H9 (cell line): ENCODE data around the gene RGL1. TPM values are rescaled to one million over a fixed set of nuclear protein-coding genes. Genes with fewer than 3 reads are reported as not detected.

Source experiments
- DNase-seq: peaks from one replicate; pipeline ENCODE4 v3.0.0-alpha.2; 2017
- H2AFZ ChIP-seq: one replicate; pipeline ENCODE4 v1.6.1; 2013; ENCODE audit warnings: mild to moderate bottlenecking, low read length, control low read depth, moderate library complexity
- H2AK5ac ChIP-seq: 2 replicates; pipeline ENCODE4 v1.6.1; 2013; ENCODE audit warnings: low read length, control low read depth, mixed read lengths; ENCODE audit not compliant: insufficient read length
- H2BK120ac ChIP-seq: one replicate; pipeline ENCODE4 v1.6.1; 2013; ENCODE audit warnings: low read depth, mild to moderate bottlenecking, low read length, control low read depth, inconsistent platforms; ENCODE audit not compliant: poor library complexity, severe bottlenecking
- H2BK12ac ChIP-seq: 2 replicates; pipeline ENCODE4 v1.6.1; 2013; ENCODE audit warnings: low read length, control low read depth, mixed read lengths, low read depth; ENCODE audit not compliant: insufficient read length
- H2BK15ac ChIP-seq: 2 replicates; pipeline ENCODE4 v1.6.1; 2013; ENCODE audit warnings: low read depth, low read length, control low read depth
- H2BK20ac ChIP-seq: one replicate; pipeline ENCODE4 v1.6.1; 2013; ENCODE audit warnings: low read depth, mild to moderate bottlenecking, low read length, control low read depth, inconsistent platforms; ENCODE audit not compliant: poor library complexity, severe bottlenecking
- H2BK5ac ChIP-seq: 2 replicates; pipeline ENCODE4 v1.6.1; 2013; ENCODE audit warnings: low read length, control low read depth, mixed read lengths; ENCODE audit not compliant: insufficient read length
- H3K14ac ChIP-seq: 2 replicates; pipeline ENCODE4 v1.6.1; 2013; ENCODE audit warnings: low read length, control low read depth; ENCODE audit not compliant: insufficient read depth
- H3K18ac ChIP-seq: 2 replicates; pipeline ENCODE4 v1.6.1; 2013; ENCODE audit warnings: low read depth, mild to moderate bottlenecking, mixed read lengths, low read length, control low read depth; ENCODE audit not compliant: insufficient read length
- H3K23ac ChIP-seq: 2 replicates; pipeline ENCODE4 v1.6.1; 2013; ENCODE audit warnings: low read length, control low read depth, mixed read lengths, low read depth; ENCODE audit not compliant: insufficient read length
- H3K23me2 ChIP-seq: 2 replicates; pipeline ENCODE4 v1.6.1; 2013; ENCODE audit warnings: low read depth, mild to moderate bottlenecking, mixed read lengths, low read length, control low read depth; ENCODE audit not compliant: insufficient read length, poor library complexity, severe bottlenecking
- H3K27ac ChIP-seq: 2 replicates; pipeline ENCODE4 v1.5.1; 2013; ENCODE audit warnings: low read length, control low read depth, mixed read lengths, low read depth; ENCODE audit not compliant: insufficient read length
- H3K27me3 ChIP-seq: 2 replicates; pipeline ENCODE4 v1.6.1; 2013; ENCODE audit warnings: low read length, control low read depth, inconsistent platforms; ENCODE audit not compliant: insufficient read depth
- H3K4ac ChIP-seq: 2 replicates; pipeline ENCODE4 v1.6.1; 2013; ENCODE audit warnings: low read depth, mild to moderate bottlenecking, control low read depth, inconsistent platforms, low read length, moderate library complexity
- H3K4me1 ChIP-seq: 2 replicates; pipeline ENCODE4 v1.6.1; 2013; ENCODE audit warnings: low read length, control low read depth, inconsistent platforms; ENCODE audit not compliant: insufficient read depth
- H3K4me2 ChIP-seq: 2 replicates; pipeline ENCODE4 v1.6.1; 2013; ENCODE audit warnings: low read length, control low read depth, mixed read lengths; ENCODE audit not compliant: insufficient read length, insufficient read depth
- H3K56ac ChIP-seq: 2 replicates; pipeline ENCODE4 v1.6.1; 2013; ENCODE audit warnings: low read depth, mild to moderate bottlenecking, mixed read lengths, low read length, control low read depth; ENCODE audit not compliant: insufficient read length
- H3K79me1 ChIP-seq: 2 replicates; pipeline ENCODE4 v1.6.1; 2013; ENCODE audit warnings: low read depth, mild to moderate bottlenecking, moderate library complexity, low read length, control low read depth, inconsistent platforms; ENCODE audit not compliant: insufficient read depth, poor library complexity, severe bottlenecking
- H3K79me2 ChIP-seq: 2 replicates; pipeline ENCODE4 v1.6.1; 2013; ENCODE audit warnings: low read length, control low read depth, inconsistent platforms; ENCODE audit not compliant: insufficient read depth
- H3K9ac ChIP-seq: 2 replicates; pipeline ENCODE4 v1.6.1; 2013; ENCODE audit warnings: low read length, control low read depth, mixed read lengths; ENCODE audit not compliant: insufficient read length; ENCODE audit errors: extremely low read depth
- H3K9me3 ChIP-seq: one replicate; pipeline ENCODE4 v1.6.1; 2013; ENCODE audit warnings: low read depth, low read length, inconsistent platforms; ENCODE audit not compliant: control insufficient read depth
- H3T11ph ChIP-seq: one replicate; pipeline ENCODE4 v1.6.1; 2013; ENCODE audit warnings: mild to moderate bottlenecking, low read length, control low read depth, inconsistent platforms
- H4K20me1 ChIP-seq: one replicate; pipeline ENCODE4 v1.6.1; 2013; ENCODE audit not compliant: control insufficient read depth, insufficient read length, insufficient read depth
- H4K5ac ChIP-seq: 2 replicates; pipeline ENCODE4 v1.6.1; 2013; ENCODE audit warnings: low read depth, mild to moderate bottlenecking, mixed read lengths, low read length, control low read depth; ENCODE audit not compliant: insufficient read length
- H4K8ac ChIP-seq: replicated peaks from 2 replicates; pipeline ENCODE4 v1.6.1; 2013; ENCODE audit warnings: low read length, control low read depth, mixed read lengths, low read depth; ENCODE audit not compliant: insufficient read length
- H4K91ac ChIP-seq: 2 replicates; pipeline ENCODE4 v1.6.1; 2013; ENCODE audit warnings: low read depth, mild to moderate bottlenecking, moderate library complexity, mixed read lengths, low read length, control low read depth; ENCODE audit not compliant: insufficient read length
- H3K27ac Mint-ChIP-seq, 3 experiments: 2 replicates in 2 of 3; 3 replicates in 1 of 3; pipeline ENCODE4 v1.8.0; 2020 to 2021; ENCODE audit warnings: mixed read lengths in 3 of 3, mild to moderate bottlenecking in 1 of 3, moderate library complexity in 1 of 3
- H3K27me3 Mint-ChIP-seq: 2 replicates; pipeline ENCODE4 v1.8.0; 2021; ENCODE audit warnings: low read depth, mild to moderate bottlenecking, moderate library complexity, mixed read lengths
- H3K36me3 Mint-ChIP-seq, 3 experiments: 2 replicates in 2 of 3; 3 replicates in 1 of 3; pipeline ENCODE4 v1.8.0; 2020 to 2021; ENCODE audit warnings: low read depth in 3 of 3, mixed read lengths in 3 of 3; ENCODE audit not compliant: insufficient read depth in 1 of 3
- H3K4me1 Mint-ChIP-seq, 2 experiments: 2 replicates each; pipeline ENCODE4 v1.8.0; 2020; ENCODE audit warnings: mixed read lengths in 2 of 2
- H3K4me3 Mint-ChIP-seq, 2 experiments: 2 replicates in 1 of 2; 3 replicates in 1 of 2; pipeline ENCODE4 v1.8.0; 2020 to 2021; ENCODE audit warnings: mild to moderate bottlenecking in 2 of 2, mixed read lengths in 2 of 2, moderate library complexity in 1 of 2
- H3K9me3 Mint-ChIP-seq, 2 experiments: 2 replicates in 1 of 2; 3 replicates in 1 of 2; pipeline ENCODE4 v1.8.0; 2020; ENCODE audit warnings: mild to moderate bottlenecking in 2 of 2, mixed read lengths in 2 of 2, moderate library complexity in 1 of 2
- CTCF ChIP-seq: fragments of 200-600 bp; sonication (generic); conservative IDR thresholded peaks from 3 replicates; pipeline ENCODE4 v1.8.0; 2021; ENCODE audit warnings: antibody characterized with exemption, mild to moderate bottlenecking
- WGBS: extraction: QIAGEN DNeasy Blood & Tissue Kit; methylation state at CpG from one replicate; pipeline ENCODE4 v1.1.7; 2013; ENCODE audit warnings: missing lambda C conversion rate, low lambda C conversion rate, mixed read lengths; ENCODE audit not compliant: insufficient read length; ENCODE audit errors: extremely low coverage; 5-methylcytosine and 5-hydroxymethylcytosine counted together
- total RNA-seq: library from RNA; stranded (reverse); gene quantifications from 2 replicates; pipeline ENCODE4 v1.2.1, GENCODE V29; 2021

Gene RGL1
- total RNA-seq, 1 experiment from 2014 or later, result 1.4 TPM

GRCh38 chr1:183893561-183894289, 88.8 kb downstream of the RGL1 start:
- Histone ChIP-seq H3K14ac (no peak overlapping the region), H3K23me2 (no peaks in the 10 kb centered on the region), H4K20me1 (no peaks in the 10 kb centered on the region), H3K9me3 (no peaks in the 10 kb centered on the region), H2BK5ac (no peak overlapping the region), H3K79me1 (no peaks in the 10 kb centered on the region), H3K4me1 (no peaks in the 10 kb centered on the region), H2AFZ (no peak overlapping the region), H3K79me2 (no peaks in the 10 kb centered on the region), H3K23ac (no peak overlapping the region), H2BK120ac (no peak overlapping the region), H3K4me2 (no peak overlapping the region), H3K4ac (no peak overlapping the region), H4K91ac (no peak overlapping the region), H3K9ac (no peak overlapping the region), H3K27ac (no peak overlapping the region), H4K8ac (no peak overlapping the region), H4K5ac (no peak overlapping the region), H2BK12ac (no peak overlapping the region), H3T11ph (no peak overlapping the region), H2BK20ac (no peak overlapping the region), H3K56ac (no peak overlapping the region), H3K18ac (no peak overlapping the region), H2AK5ac (no peak overlapping the region), H3K27me3 (no peaks in the 10 kb centered on the region), H2BK15ac (no peak overlapping the region)
- Mint-ChIP-seq H3K4me1 (no peaks in the 10 kb centered on the region), H3K36me3 (no peaks in the 10 kb centered on the region), H3K27me3 (no peaks in the 10 kb centered on the region), H3K9me3 (no peaks in the 10 kb centered on the region), H3K27ac (peak overlapping the region in 1 of 3 experiments; percentile 32; a peak in 1 of 7 replicates), H3K4me3 (no peak overlapping the region)
- DNase-seq, result no peak
- no CpG with 5 or more reads among the region's 3 CpGs for WGBS
- TF ChIP-seq CTCF, result no peak
